Gastrocnemius medialis (tissue), 4 donors: ENCODE measurements around the gene PHC3. TPM values are rescaled to one million over a fixed set of nuclear protein-coding genes. Genes with fewer than 3 reads are reported as not detected.

Experiments
- ATAC-seq, 2 donors: fragments of 150-250 bp; one replicate each; pipeline ENCODE4 v1.9.1; 2016
- DNase-seq, 2 donors: peaks; one replicate each; pipeline ENCODE4 v3.0.0-alpha.2; 2019
- H3K27ac ChIP-seq, 4 donors: fragments of 200-600 bp; sonication (generic); 1 replicate in 1 of 4; 2 replicates in 3 of 4; pipeline ENCODE4 v1.5.1; 2016 to 2018; ENCODE audit warnings: mild to moderate bottlenecking in 2 of 4, moderate library complexity in 1 of 4
- H3K27me3 ChIP-seq, 3 donors: fragments of 200-600 bp; sonication (generic) in 2 of 3; 1 replicate in 1 of 3; 2 replicates in 2 of 3; pipeline versions ENCODE4 v1.5.1 to v1.6.0; 2016 to 2019; ENCODE audit warnings: mild to moderate bottlenecking in 1 of 3, moderate library complexity in 1 of 3
- H3K36me3 ChIP-seq, 2 donors: fragments of 200-600 bp; sonication (generic) in 1 of 2; one replicate each; pipeline ENCODE4 v1.5.1; 2017 to 2018
- H3K4me1 ChIP-seq, 2 donors: fragments of 200-600 bp; sonication (generic) in 1 of 2; one replicate each; pipeline ENCODE4 v1.5.1; 2016 to 2017; ENCODE audit warnings: mild to moderate bottlenecking in 2 of 2
- H3K4me3 ChIP-seq, 4 donors: fragments of 200-600 bp; sonication (generic) in 3 of 4; 1 replicate in 1 of 4; 2 replicates in 3 of 4; pipeline ENCODE4 v1.5.1; 2016 to 2019; ENCODE audit warnings: mild to moderate bottlenecking in 2 of 4
- H3K9me3 ChIP-seq, 3 donors: fragments of 200-600 bp; sonication (generic) in 2 of 3; 1 replicate in 1 of 3; 2 replicates in 2 of 3; pipeline ENCODE4 v1.5.1; 2016 to 2019
- POLR2A ChIP-seq, 2 donors: fragments of 450-650 bp; IDR thresholded peaks; one replicate each; pipeline ENCODE4 v1.6.1; 2017; ENCODE audit warnings: antibody characterized with exemption in 2 of 2, mild to moderate bottlenecking in 2 of 2, moderate library complexity in 2 of 2
- in situ Hi-C, 4 donors: fragments of 200-750 bp; cut with MboI; loops; one replicate each; pipeline versions ENCODE4 v1.15.0 to v1.8.0; 2017; ENCODE audit warnings: low sequenced_read_pairs in 4 of 4
- intact Hi-C: fragments of 100-400 bp; cut with DNase I; formaldehyde crosslinking; loops from one replicate; pipeline ENCODE4 v1.15.1; 2023; ENCODE audit warnings: low total_unique reads
- total RNA-seq, 4 donors: library from RNA; depleted of rRNA; stranded (reverse); fragments of >200 nt; gene quantifications; one replicate each; pipeline versions ENCODE4 v1.1.0 to v1.2.3, GENCODE V29; 2016
- TF ChIP-seq, protein P1 (sequence below), 5 experiments: fragments of 450-650 bp in 3 of 5; fragments of 200-600 bp in 2 of 5; sonication (generic) in 2 of 5; IDR thresholded peaks in 4 of 5; conservative IDR thresholded peaks in 1 of 5; 1 replicate in 4 of 5; 2 replicates in 1 of 5; pipeline ENCODE4 v1.5.1; 2016 to 2019; ENCODE audit warnings: antibody characterized with exemption in 5 of 5, mild to moderate bottlenecking in 3 of 5, moderate library complexity in 3 of 5

The PHC3 gene
- total RNA-seq, 4 donors from 2014 or later = 25.4 to 37.0 (median 32.4) TPM

DNA sequence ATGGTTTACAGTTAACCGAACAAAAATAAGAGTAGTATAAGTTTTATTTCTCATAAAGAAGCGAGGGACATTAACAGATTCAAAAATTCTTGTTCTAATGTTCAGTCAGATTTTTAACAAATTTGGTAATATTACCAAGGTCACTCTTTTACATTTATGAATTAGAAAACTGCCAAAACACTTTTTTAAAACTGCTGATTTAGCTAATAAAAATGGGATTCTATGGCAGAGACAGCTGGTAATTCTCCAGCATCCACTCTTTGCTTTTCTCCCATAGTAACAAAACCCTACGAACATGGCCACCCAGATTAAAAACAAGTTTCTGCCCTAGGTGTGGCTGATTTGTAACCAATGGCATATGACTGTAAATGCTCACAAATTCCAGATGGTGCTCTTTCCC, 72.6 kb downstream of the PHC3 start:
- ATAC-seq = no peak
- DNase-seq = no peak
- intact Hi-C loops (no loop called here), in situ Hi-C loops (no loop called here)
- peaks cover 0 to 47% of the 10 kb centered on the region in 2 donors for H3K36me3 ChIP-seq
- H3K9me3 ChIP-seq = no peaks in the 10 kb centered on the region
- no peak overlapping the region for H3K27ac ChIP-seq
- TF ChIP-seq POLR2A (IDR thresholded peaks at IDR 0.05) = no peak
- TF ChIP-seq, protein P1, sequence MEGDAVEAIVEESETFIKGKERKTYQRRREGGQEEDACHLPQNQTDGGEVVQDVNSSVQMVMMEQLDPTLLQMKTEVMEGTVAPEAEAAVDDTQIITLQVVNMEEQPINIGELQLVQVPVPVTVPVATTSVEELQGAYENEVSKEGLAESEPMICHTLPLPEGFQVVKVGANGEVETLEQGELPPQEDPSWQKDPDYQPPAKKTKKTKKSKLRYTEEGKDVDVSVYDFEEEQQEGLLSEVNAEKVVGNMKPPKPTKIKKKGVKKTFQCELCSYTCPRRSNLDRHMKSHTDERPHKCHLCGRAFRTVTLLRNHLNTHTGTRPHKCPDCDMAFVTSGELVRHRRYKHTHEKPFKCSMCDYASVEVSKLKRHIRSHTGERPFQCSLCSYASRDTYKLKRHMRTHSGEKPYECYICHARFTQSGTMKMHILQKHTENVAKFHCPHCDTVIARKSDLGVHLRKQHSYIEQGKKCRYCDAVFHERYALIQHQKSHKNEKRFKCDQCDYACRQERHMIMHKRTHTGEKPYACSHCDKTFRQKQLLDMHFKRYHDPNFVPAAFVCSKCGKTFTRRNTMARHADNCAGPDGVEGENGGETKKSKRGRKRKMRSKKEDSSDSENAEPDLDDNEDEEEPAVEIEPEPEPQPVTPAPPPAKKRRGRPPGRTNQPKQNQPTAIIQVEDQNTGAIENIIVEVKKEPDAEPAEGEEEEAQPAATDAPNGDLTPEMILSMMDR (IDR thresholded peaks at IDR 0.05 in 4 of 5, conservative IDR thresholded peaks at IDR 0.05 in 1 of 5) = no peak
- peaks cover 0 to 4% of the 10 kb centered on the region in 2 donors for H3K4me1 ChIP-seq
- no peaks in the 10 kb centered on the region for H3K27me3 ChIP-seq
- H3K4me3 ChIP-seq = no peak overlapping the region

DNA sequence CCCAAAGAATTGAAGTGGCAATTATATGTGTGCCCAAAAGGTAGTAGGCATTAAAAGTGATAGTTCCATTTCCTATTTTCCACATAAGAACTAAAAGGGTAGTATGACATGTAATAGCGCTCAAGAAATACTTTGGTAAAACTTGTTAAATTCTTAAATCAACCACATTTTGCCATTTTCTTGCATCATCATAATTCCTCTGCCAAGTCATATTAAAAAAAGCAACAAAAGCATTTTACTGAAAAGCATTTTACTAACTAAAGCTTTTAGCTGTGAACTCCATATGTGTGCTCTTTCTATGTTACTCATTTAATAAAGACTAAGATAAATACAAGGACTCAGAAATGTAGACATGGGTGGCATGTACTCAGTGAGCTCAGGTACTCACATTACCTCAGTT, 73.6 kb downstream of the PHC3 start:
- peaks cover 0 to 4% of the 10 kb centered on the region in 2 donors for H3K4me1 ChIP-seq
- H3K9me3 ChIP-seq = no peaks in the 10 kb centered on the region
- DNase-seq = no peak
- no peak overlapping the region for H3K27ac ChIP-seq
- H3K36me3 ChIP-seq = peaks cover 0 to 41% of the 10 kb centered on the region in 2 donors
- TF ChIP-seq, protein P1 (IDR thresholded peaks at IDR 0.05 in 4 of 5, conservative IDR thresholded peaks at IDR 0.05 in 1 of 5) = no peak
- TF ChIP-seq POLR2A (IDR thresholded peaks at IDR 0.05) = no peak
- in situ Hi-C loops (no loop called here), intact Hi-C loops (no loop called here)
- no peak for ATAC-seq
- H3K4me3 ChIP-seq = no peak overlapping the region
- H3K27me3 ChIP-seq = no peaks in the 10 kb centered on the region

DNA sequence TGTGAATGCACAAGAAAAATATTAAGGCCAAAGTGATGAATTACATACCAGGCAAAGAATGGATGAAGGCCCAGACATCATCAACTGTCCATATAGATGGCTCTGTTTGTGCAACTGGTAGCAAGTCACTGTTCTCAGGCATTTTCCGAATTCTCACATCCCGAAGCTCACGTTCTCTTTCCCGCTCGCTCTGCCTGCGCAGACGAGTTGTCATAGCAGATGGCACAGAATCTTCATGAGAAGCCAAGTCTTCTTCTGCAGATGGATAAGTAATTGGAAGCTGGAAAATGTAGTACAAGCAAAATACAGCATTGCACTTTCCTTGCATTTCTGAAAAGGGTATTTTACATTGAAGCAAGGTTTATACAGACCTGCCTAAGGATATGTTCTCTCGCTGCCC, 79.1 kb downstream of the PHC3 start:
- in situ Hi-C loops (no loop called here), intact Hi-C loops (no loop called here)
- Histone ChIP-seq H3K4me1 (no peaks in the 10 kb centered on the region), H3K9me3 (no peaks in the 10 kb centered on the region), H3K36me3 (peaks cover 0 to 74% of the 10 kb centered on the region in 2 donors), H3K27me3 (no peaks in the 10 kb centered on the region), H3K27ac (no peak overlapping the region), H3K4me3 (no peak overlapping the region)
- ATAC-seq (no peak), DNase-seq (no peak)
- no peak for TF ChIP-seq POLR2A (IDR thresholded peaks at IDR 0.05)

DNA sequence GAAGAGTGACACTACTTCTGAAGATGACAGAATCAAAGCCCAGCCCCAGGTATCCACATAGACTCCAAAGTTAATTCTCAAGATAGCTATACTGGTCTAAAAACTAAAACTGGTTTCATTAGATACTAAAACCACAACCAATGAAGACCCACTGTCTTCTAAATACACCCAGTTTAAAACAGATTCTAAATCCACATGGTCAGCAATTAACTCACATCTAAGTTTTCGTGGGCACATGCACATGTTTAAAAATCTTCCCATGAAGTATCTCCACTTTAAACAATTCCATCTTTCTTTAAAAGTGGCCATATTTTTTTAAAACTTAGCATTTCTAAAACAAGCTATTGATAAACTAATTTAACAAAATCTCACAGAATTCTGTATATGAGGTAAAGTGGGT, 80.6 kb downstream of the PHC3 start:
- H3K4me3 ChIP-seq = no peak overlapping the region
- no peaks in the 10 kb centered on the region for H3K27me3 ChIP-seq
- in situ Hi-C loops = no loop called here
- no peak for DNase-seq
- no peak for ATAC-seq
- no peak for TF ChIP-seq POLR2A (IDR thresholded peaks at IDR 0.05)
- TF ChIP-seq, protein P1 (IDR thresholded peaks at IDR 0.05 in 4 of 5, conservative IDR thresholded peaks at IDR 0.05 in 1 of 5) = no peak
- H3K27ac ChIP-seq = no peak overlapping the region
- intact Hi-C loops = no loop called here
- no peaks in the 10 kb centered on the region for H3K4me1 ChIP-seq
- peaks cover 0 to 76% of the 10 kb centered on the region in 2 donors for H3K36me3 ChIP-seq
- H3K9me3 ChIP-seq = no peaks in the 10 kb centered on the region

DNA sequence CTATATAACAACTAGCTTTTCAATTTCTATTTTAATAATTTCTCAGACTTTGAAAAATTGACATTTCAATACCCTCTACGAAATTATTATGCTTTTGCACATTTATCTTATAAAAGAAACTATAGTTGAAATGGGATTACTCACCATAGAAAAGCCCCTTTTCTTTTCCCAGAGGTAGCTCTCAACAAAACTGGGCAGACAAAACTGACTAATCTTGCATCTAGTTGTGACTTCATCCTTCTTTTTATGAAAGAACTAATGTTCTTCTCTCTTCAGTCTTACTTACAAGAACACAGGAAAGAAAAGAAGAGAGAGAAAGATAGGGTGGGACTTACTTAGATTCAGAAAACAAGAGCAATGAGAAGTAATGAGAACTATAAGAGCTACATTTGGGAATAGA, 82.8 kb downstream of the PHC3 start:
- no peaks in the 10 kb centered on the region for H3K27me3 ChIP-seq
- no peak overlapping the region for H3K27ac ChIP-seq
- intact Hi-C loops = no loop called here
- in situ Hi-C loops = no loop called here
- H3K4me1 ChIP-seq = no peaks in the 10 kb centered on the region
- TF ChIP-seq, protein P1 (IDR thresholded peaks at IDR 0.05 in 4 of 5, conservative IDR thresholded peaks at IDR 0.05 in 1 of 5) = no peak
- TF ChIP-seq POLR2A (IDR thresholded peaks at IDR 0.05) = no peak
- peaks cover 0 to 80% of the 10 kb centered on the region in 2 donors for H3K36me3 ChIP-seq
- ATAC-seq = no peak
- no peaks in the 10 kb centered on the region for H3K9me3 ChIP-seq
- no peak for DNase-seq
- no peak overlapping the region for H3K4me3 ChIP-seq
